Retina (tissue), 1 donor: ENCODE measurements around the gene SERGEF.

Source experiments
- DNase-seq: peaks from one replicate; pipeline ENCODE4 v3.0.0-alpha.2; 2016

SERGEF gene

GRCh38 chr11:17950644-17951043 is 62.2 kb downstream of the SERGEF start:
- DNase-seq, result no peak

- no peak for DNase-seq
Measured at GRCh38 chr11:17948296-17948695, 64.6 kb downstream of the SERGEF start.

GRCh38 chr11:17939542-17939941 is 73.3 kb downstream of the SERGEF start:
- DNase-seq, result no peak

GRCh38 chr11:17936790-17937189 is 76.1 kb downstream of the SERGEF start:
- DNase-seq, result no peak

GRCh38 chr11:17934194-17934593 is 78.7 kb downstream of the SERGEF start:
- peak; percentile 10 for DNase-seq

GRCh38 chr11:17933708-17934107 is 79.1 kb downstream of the SERGEF start:
- peak; percentile 15 for DNase-seq

- DNase-seq, result no peak
Measured at GRCh38 chr11:17932472-17932871, 80.4 kb downstream of the SERGEF start.

- no peak for DNase-seq
Measured at GRCh38 chr11:17931595-17931994, 81.3 kb downstream of the SERGEF start.

GRCh38 chr11:17930544-17931125 is 82.2 kb downstream of the SERGEF start:
- DNase-seq, result no peak

- no peak for DNase-seq
Measured at GRCh38 chr11:17929171-17929570, 83.7 kb downstream of the SERGEF start.

GRCh38 chr11:17927681-17928343 is 85.0 kb downstream of the SERGEF start:
- no peak for DNase-seq

- DNase-seq, result no peak
Measured at GRCh38 chr11:17927041-17927440, 85.8 kb downstream of the SERGEF start.

- DNase-seq, result no peak
Measured at GRCh38 chr11:17924713-17925112, 88.1 kb downstream of the SERGEF start.

GRCh38 chr11:17923217-17923616 is 89.6 kb downstream of the SERGEF start:
- peak; percentile 28 for DNase-seq

GRCh38 chr11:17922416-17922788 is 90.4 kb downstream of the SERGEF start:
- no peak for DNase-seq

GRCh38 chr11:17921659-17922415 is 91.0 kb downstream of the SERGEF start:
- DNase-seq, result peak; percentile 30

GRCh38 chr11:17918049-17918605 is 94.7 kb downstream of the SERGEF start:
- no peak for DNase-seq

- DNase-seq, result no peak
Measured at GRCh38 chr11:17917556-17917955, 95.3 kb downstream of the SERGEF start.

GRCh38 chr11:17915500-17916143 is 97.2 kb downstream of the SERGEF start:
- no peak for DNase-seq

- no peak for DNase-seq
Measured at GRCh38 chr11:17914957-17915356, 97.9 kb downstream of the SERGEF start.

- no peak for DNase-seq
Measured at GRCh38 chr11:17907046-17907445, 105.8 kb downstream of the SERGEF start.

- DNase-seq, result peak; percentile 22
Measured at GRCh38 chr11:17906436-17906835, 106.4 kb downstream of the SERGEF start.

GRCh38 chr11:17905477-17905876 is 107.4 kb downstream of the SERGEF start:
- no peak for DNase-seq
